Measurements from ENCODE around the gene SYT9.

DNA sequence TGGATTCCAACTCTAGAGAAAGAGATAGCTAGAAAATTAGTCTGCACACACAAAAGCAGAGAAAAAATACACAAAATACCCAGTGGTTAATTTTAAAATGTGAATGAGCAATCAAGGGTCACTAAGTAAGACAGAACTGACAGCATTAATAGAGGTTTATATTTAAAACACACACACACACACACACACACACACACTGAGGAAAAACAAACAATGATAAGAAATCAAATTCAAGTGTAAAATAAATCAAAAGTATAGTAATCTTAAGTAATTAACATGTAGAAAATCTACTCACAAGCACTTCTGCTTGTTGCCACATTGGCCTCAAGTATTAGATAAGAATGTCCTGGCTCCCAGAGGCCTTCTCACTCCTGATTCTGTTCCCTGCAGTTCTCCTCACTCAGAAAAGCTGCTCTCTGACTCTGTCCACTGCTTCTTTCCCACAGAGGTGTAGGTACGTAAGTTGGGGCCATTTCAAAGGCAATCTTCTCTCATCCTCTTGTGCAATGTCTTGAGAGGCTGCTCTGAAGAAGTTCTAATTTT, 200.3 kb downstream of the SYT9 start:
- TF ChIP-seq POLR2A (IDR thresholded peaks at IDR 0.05) (no peak), POLR2AphosphoS5 (IDR thresholded peaks at IDR 0.05) (no peak)

All from suprapubic skin (tissue), 4 donors.